HepG2 (cell line): ENCODE data around the gene SLC10A1. TPM values are rescaled to one million over a fixed set of nuclear protein-coding genes. Genes with fewer than 3 reads are reported as not detected.

Source experiments
- ATAC-seq: fragments of 200-7000 bp; cut with Tn5 transposase; 3 replicates; pipeline ENCODE4 v1.9.1; 2020; ENCODE audit warnings: mild to moderate bottlenecking, moderate library complexity
- BruUV-seq: library from RNA; stranded (reverse); fragments of 400-500 nt; replicated peaks from 2 replicates; lab custom pipeline; 2021; lab: Mats Ljungman, UMichigan
- CTCF ChIA-PET: fragments of 300-600 bp; formaldehyde crosslinking; extraction: SDS; loops from one replicate; lab custom pipeline; 2021; ENCODE audit warnings: low total read pairs, inconsistent platforms, low intra/inter-chr PET ratio; lab: Yijun Ruan, JAX
- POLR2A ChIA-PET: fragments of 350-600 bp; sonication (Branson Sonifier 250); formaldehyde crosslinking; loops from one replicate; lab custom pipeline; 2020; ENCODE audit warnings: antibody characterized with exemption, inconsistent platforms; lab: Yijun Ruan, JAX
- DNase-seq: peaks from one replicate; pipeline ENCODE4 v3.0.0-alpha.2; 2015; ENCODE audit warnings: low spot score
- FAIRE-seq: peaks from 3 replicates; lab custom pipeline; 2011; peaks lifted over from hg19 to GRCh38; lab: Jason Lieb, UNC
- H2AFZ ChIP-seq: one replicate; pipeline ENCODE4 v1.6.1; 2011; ENCODE audit warnings: low read length, inconsistent platforms
- H3K27ac ChIP-seq: fragments of 300-600 bp; 3 replicates; pipeline ENCODE4 v1.8.0; 2011; ENCODE audit warnings: mixed run types, mild to moderate bottlenecking, mixed read lengths, low read length, inconsistent platforms; ENCODE audit not compliant: insufficient read depth; ENCODE audit errors: extremely low read length
- H3K27me3 ChIP-seq, 2 experiments: fragments of 200-600 bp in 1 of 2; 2 replicates in 1 of 2; 3 replicates in 1 of 2; pipeline versions ENCODE4 v1.6.0 to v1.8.0; 2011; ENCODE audit warnings: low read length in 2 of 2, mild to moderate bottlenecking in 2 of 2, moderate library complexity in 2 of 2, inconsistent platforms in 1 of 2; ENCODE audit not compliant: insufficient read depth in 2 of 2, control insufficient read depth in 1 of 2
- H3K36me3 ChIP-seq, 2 experiments: fragments of 200-600 bp in 1 of 2; replicated peaks in 1 of 2; 2 replicates in 1 of 2; 3 replicates in 1 of 2; pipeline versions ENCODE4 v1.5.1 to v1.8.0; 2011; ENCODE audit warnings: low read length in 2 of 2, inconsistent platforms in 1 of 2; ENCODE audit not compliant: insufficient read depth in 2 of 2, control insufficient read depth in 1 of 2
- H3K4me1 ChIP-seq: 2 replicates; pipeline ENCODE4 v1.5.1; 2012; ENCODE audit warnings: low read length, inconsistent platforms; ENCODE audit not compliant: insufficient read depth
- H3K4me2 ChIP-seq: 2 replicates; pipeline ENCODE4 v1.6.0; 2011; ENCODE audit warnings: low read depth, low read length, inconsistent platforms
- H3K4me3 ChIP-seq, 3 experiments: fragments of 200-600 bp in 1 of 3; sonication (generic), shearing (Covaris generic) in 1 of 3; replicated peaks in 1 of 3; 2 replicates each; pipeline ENCODE4 v1.5.1; 2011 to 2016; ENCODE audit warnings: low read length in 3 of 3, inconsistent platforms in 2 of 3, low read depth in 2 of 3, mild to moderate bottlenecking in 2 of 3, control low read depth in 1 of 3, mixed read lengths in 1 of 3; ENCODE audit not compliant: insufficient read depth in 1 of 3
- H3K79me2 ChIP-seq: one replicate; pipeline ENCODE4 v1.6.1; 2011; ENCODE audit warnings: low read length, inconsistent platforms; ENCODE audit not compliant: insufficient read depth
- H3K9ac ChIP-seq: 2 replicates; pipeline ENCODE4 v1.6.0; 2011; ENCODE audit warnings: mild to moderate bottlenecking, low read depth, low read length, inconsistent platforms; ENCODE audit not compliant: insufficient read depth
- H3K9me3 ChIP-seq: 2 replicates; pipeline ENCODE4 v1.5.1; 2012; ENCODE audit warnings: mild to moderate bottlenecking, low read length
- H4K20me1 ChIP-seq: 2 replicates; pipeline ENCODE4 v1.6.0; 2011; ENCODE audit warnings: inconsistent platforms, mild to moderate bottlenecking, low read length, moderate library complexity; ENCODE audit not compliant: insufficient read depth
- ADNP ChIP-seq: sonication (generic); formaldehyde crosslinking; IDR thresholded peaks from 2 replicates; pipeline ENCODE4 v1.4.0; 2020; ENCODE audit warnings: missing genetic modification reagents
- CCDC6 ChIP-seq: sonication (generic); formaldehyde crosslinking; IDR thresholded peaks from 2 replicates; pipeline ENCODE4 v1.8.1; 2022; ENCODE audit warnings: mild to moderate bottlenecking, missing genetic modification reagents, moderate library complexity
- ELK4 ChIP-seq: sonication (generic); formaldehyde crosslinking; IDR thresholded peaks from 2 replicates; pipeline ENCODE4 v1.9.0; 2021; ENCODE audit warnings: missing genetic modification reagents, borderline replicate concordance
- ETV6 ChIP-seq: sonication (generic); formaldehyde crosslinking; conservative IDR thresholded peaks from 2 replicates; pipeline ENCODE4 v1.4.0; 2020; ENCODE audit warnings: missing genetic modification reagents
- HOXD1 ChIP-seq: sonication (generic); formaldehyde crosslinking; IDR thresholded peaks from 2 replicates; pipeline ENCODE4 v1.5.0; 2020; ENCODE audit warnings: missing genetic modification reagents
- POLR2A ChIP-seq, 2 experiments: IDR thresholded peaks; 2 replicates each; pipeline ENCODE4 v1.6.1; 2011; ENCODE audit warnings: low read depth in 2 of 2, low read length in 2 of 2, mild to moderate bottlenecking in 1 of 2, moderate library complexity in 1 of 2; ENCODE audit not compliant: insufficient read depth in 1 of 2
- RBFOX2 ChIP-seq: fragments of 200-400 bp; formaldehyde crosslinking; IDR thresholded peaks from 2 replicates; pipeline ENCODE4 v1.6.1; 2017; ENCODE audit warnings: low read depth, mild to moderate bottlenecking, low read length
- RNF2 ChIP-seq: fragments of 450-650 bp; conservative IDR thresholded peaks from 2 replicates; pipeline ENCODE4 v1.6.1; 2016; ENCODE audit warnings: low read depth
- ZBTB46 ChIP-seq: sonication (generic); formaldehyde crosslinking; IDR thresholded peaks from 2 replicates; pipeline ENCODE4 v1.4.0; 2020; ENCODE audit warnings: mild to moderate bottlenecking, missing genetic modification reagents, borderline replicate concordance
- ZFP41 ChIP-seq: sonication (generic); formaldehyde crosslinking; IDR thresholded peaks from 2 replicates; pipeline ENCODE4 v1.4.0; 2020; ENCODE audit warnings: mild to moderate bottlenecking, missing genetic modification reagents, borderline replicate concordance
- ZNF20 ChIP-seq: sonication (generic); formaldehyde crosslinking; IDR thresholded peaks from 2 replicates; pipeline ENCODE4 v1.4.0; 2020; ENCODE audit warnings: mild to moderate bottlenecking, moderate library complexity, missing genetic modification reagents
- ZNF441 ChIP-seq: sonication (generic); formaldehyde crosslinking; IDR thresholded peaks from 2 replicates; pipeline ENCODE4 v1.7.0; 2021; ENCODE audit warnings: missing genetic modification reagents, borderline replicate concordance
- ZNF841 ChIP-seq: sonication (generic); formaldehyde crosslinking; IDR thresholded peaks from 2 replicates; pipeline ENCODE4 v1.8.1; 2023; ENCODE audit warnings: missing genetic modification reagents, borderline replicate concordance
- WGBS: methylation state at CpG from one replicate; pipeline ENCODE4 v1.1.6; 2017; ENCODE audit warnings: low lambda C conversion rate; 5-methylcytosine and 5-hydroxymethylcytosine counted together
- in situ Hi-C: cut with HindIII; loops from 2 replicates; pipeline ENCODE4 v1.10.0; 2017; ENCODE audit warnings: low pct_unique_long_range_greater_than_20kb; ENCODE audit not compliant: extremely low pct_ligation_motif_present
- intact Hi-C: fragments of 100-400 bp; cut with micrococcal nuclease; formaldehyde crosslinking; loops from one replicate; pipeline ENCODE4 v1.10.0; 2022; ENCODE audit not compliant: unreplicated experiment
- polyA plus RNA-seq, 8 experiments: library from polyadenylated mRNA; depleted of rRNA in 3 of 8; stranded (reverse) in 7 of 8; unstranded in 1 of 8; fragments of >200 nt; fragmentation: Illumina TruSeq in 4 of 8; extraction: Trizol in 4 of 8; gene quantifications; 2 replicates each; pipeline versions ENCODE4 v1.2.1 to v1.2.3, GENCODE V29; 2011 to 2016; ENCODE audit warnings: low read depth in 4 of 8, missing spikeins in 1 of 8, mixed read lengths in 1 of 8; ENCODE audit not compliant: insufficient read depth in 1 of 8
- total RNA-seq, 5 experiments: library from RNA; depleted of rRNA; stranded (reverse); fragments of >200 nt; fragmentation: Illumina TruSeq; extraction: Trizol; gene quantifications; 2 replicates each; pipeline ENCODE4 v1.2.3, GENCODE V29; 2016; ENCODE audit warnings: low read depth in 1 of 5
- TF ChIP-seq, protein P1 (sequence below): sonication (generic); formaldehyde crosslinking; IDR thresholded peaks from 2 replicates; pipeline ENCODE4 v1.5.0; 2020; ENCODE audit warnings: missing genetic modification reagents, mild to moderate bottlenecking, borderline replicate concordance

Gene SLC10A1
- total and polyA plus RNA-seq, 2 of the 13 experiments (the other 11 are each of a cell fraction or from before 2014, with no cell fraction given) = 0.17 TPM; not detected in 1

GRCh38 chr14:69828354-69828753 lies 31.3 kb upstream of the SLC10A1 start:
- TF ChIP-seq HOXD1 (CRISPR knock-in tag) (no peak), CCDC6 (CRISPR knock-in tag) (no peak), ADNP (no peak), ELK4 (CRISPR knock-in tag) (no peak)
- TF ChIP-seq, all 625 proteins: peak for 0
- ChIA-PET CTCF (no interaction called here), POLR2A (interaction anchor here (1.2 kb wide), 1 partner anchor 51 kb away, joined by 4 read pairs; the partner anchor contains the start of gene SMOC1)
- H3K27me3 ChIP-seq = peaks cover 0 to 3% of the 10 kb centered on the region in 2 experiments; a peak in 1 of 5 replicates
- no peaks in the 10 kb centered on the region for H3K4me1 ChIP-seq
- no peaks in the 10 kb centered on the region for H3K36me3 ChIP-seq
- no peak overlapping the region for H3K9ac ChIP-seq
- H2AFZ ChIP-seq = no peak overlapping the region
- DNase-seq = no peak
- intact Hi-C loops = no loop called here
- H3K9me3 ChIP-seq = peaks cover 7% of the 10 kb centered on the region; the same call in 1 of the 2 replicates
- in situ Hi-C loops = no loop called here
- no peak overlapping the region for H3K4me3 ChIP-seq
- H3K79me2 ChIP-seq = no peaks in the 10 kb centered on the region
- FAIRE-seq = no peak
- no peak overlapping the region for H3K4me2 ChIP-seq
- BruUV-seq = no TSS peak
- H3K27ac ChIP-seq = no peak overlapping the region
- WGBS = 35% methylated on average over 3 of the region's 3 CpGs
- ATAC-seq = no peak
- no peaks in the 10 kb centered on the region for H4K20me1 ChIP-seq

GRCh38 chr14:69827560-69827959 lies 30.5 kb upstream of the SLC10A1 start:
- Histone ChIP-seq H3K36me3 (no peaks in the 10 kb centered on the region), H2AFZ (no peak overlapping the region), H3K4me2 (no peak overlapping the region), H4K20me1 (no peaks in the 10 kb centered on the region), H3K9ac (no peak overlapping the region), H3K27me3 (peaks cover 0 to 3% of the 10 kb centered on the region in 2 experiments; a peak in 1 of 5 replicates), H3K79me2 (no peaks in the 10 kb centered on the region), H3K9me3 (peaks cover 7% of the 10 kb centered on the region; the same call in 1 of the 2 replicates), H3K4me3 (no peak overlapping the region), H3K4me1 (no peaks in the 10 kb centered on the region), H3K27ac (no peak overlapping the region)
- in situ Hi-C loops = no loop called here
- 0% methylated on average over 4 of the region's 4 CpGs for WGBS
- no TSS peak for BruUV-seq
- FAIRE-seq (no peak), ATAC-seq (no peak), DNase-seq (no peak)
- TF ChIP-seq RBFOX2 = no peak
- no peak for TF ChIP-seq ZNF441 (CRISPR knock-in tag)
- TF ChIP-seq ETV6 (CRISPR knock-in tag) = no peak
- TF ChIP-seq POLR2A (IDR thresholded peaks at IDR 0.05; ENCODE audit: insufficient read depth in 1 of 2, low read depth in 2 of 2, low read length in 2 of 2) = no peak
- TF ChIP-seq, protein P1, sequence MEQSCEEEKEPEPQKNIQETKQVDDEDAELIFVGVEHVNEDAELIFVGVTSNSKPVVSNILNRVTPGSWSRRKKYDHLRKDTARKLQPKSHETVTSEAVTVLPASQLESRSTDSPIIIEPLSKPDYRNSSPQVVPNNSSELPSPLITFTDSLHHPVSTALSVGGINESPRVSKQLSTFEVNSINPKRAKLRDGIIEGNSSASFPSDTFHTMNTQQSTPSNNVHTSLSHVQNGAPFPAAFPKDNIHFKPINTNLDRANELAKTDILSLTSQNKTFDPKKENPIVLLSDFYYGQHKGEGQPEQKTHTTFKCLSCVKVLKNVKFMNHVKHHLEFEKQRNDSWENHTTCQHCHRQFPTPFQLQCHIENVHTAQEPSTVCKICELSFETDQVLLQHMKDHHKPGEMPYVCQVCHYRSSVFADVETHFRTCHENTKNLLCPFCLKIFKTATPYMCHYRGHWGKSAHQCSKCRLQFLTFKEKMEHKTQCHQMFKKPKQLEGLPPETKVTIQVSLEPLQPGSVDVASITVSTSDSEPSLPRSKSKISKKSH = no peak
- no peak for TF ChIP-seq ZNF20 (CRISPR knock-in tag)
- no peak for TF ChIP-seq ZFP41 (CRISPR knock-in tag)
- TF ChIP-seq ZBTB46 (CRISPR knock-in tag) = no peak
- TF ChIP-seq ZNF841 = no peak
- no peak for TF ChIP-seq RNF2
- intact Hi-C loops = no loop called here
- ChIA-PET POLR2A (no interaction called here), CTCF (no interaction called here)
